ENCODE results near the gene ITPA. TPM values are rescaled to one million over a fixed set of nuclear protein-coding genes. Genes with fewer than 3 reads are reported as not detected.

Gene ITPA
- total and polyA plus RNA-seq, 12 donors = 15.8 to 53.6 (median 22.9) TPM

DNA sequence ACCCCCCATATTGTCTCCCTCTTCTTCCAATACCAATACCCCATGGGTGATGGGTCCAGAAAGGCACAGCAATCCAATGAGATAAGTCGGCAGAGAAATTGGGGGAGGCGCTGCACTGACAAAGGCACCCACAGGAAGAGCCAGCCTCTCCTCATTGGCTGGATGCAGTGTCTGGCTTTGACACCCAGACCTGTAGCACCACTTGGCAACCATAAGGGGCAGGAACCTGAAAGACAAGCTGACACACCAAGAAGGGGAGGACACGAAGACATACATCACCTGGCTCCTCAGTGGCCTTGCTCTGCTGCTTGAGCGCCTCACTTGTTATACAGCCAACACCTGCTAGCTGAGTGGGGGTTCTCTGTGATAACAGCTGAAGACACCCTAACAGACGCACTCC, 49.1 kb downstream of the ITPA start:
- Histone ChIP-seq H3K4me1 (no peaks in the 10 kb centered on the region), H3K9me3 (no peaks in the 10 kb centered on the region), H3K4me3 (no peak overlapping the region), H3K36me3 (peaks cover 1 to 100% (median 63%) of the 10 kb centered on the region in 9 donors), H3K27me3 (no peaks in the 10 kb centered on the region), H3K27ac (no peak overlapping the region)
- no peak for ATAC-seq
- DNase-seq = no peak
- WGBS, 2 donors = 89 to 90% methylated on average over 5 of the region's 5 CpGs
- intact Hi-C loops (cut with DNase I) = no loop called here
- no peak for TF ChIP-seq CTCF (IDR thresholded peaks at IDR 0.05)

GRCh38 chr20:3262566-3262965, 53.3 kb downstream of the ITPA start:
- TF ChIP-seq CTCF (IDR thresholded peaks at IDR 0.05) = no peak
- H3K27ac ChIP-seq = no peak overlapping the region
- H3K36me3 ChIP-seq = peaks cover 0 to 100% (median 59%) of the 10 kb centered on the region in 9 donors
- H3K9me3 ChIP-seq = no peaks in the 10 kb centered on the region
- DNase-seq (no peak), ATAC-seq (no peak)
- H3K4me1 ChIP-seq = no peaks in the 10 kb centered on the region
- H3K4me3 ChIP-seq = no peak overlapping the region
- intact Hi-C loops (cut with DNase I) = no loop called here
- H3K27me3 ChIP-seq = no peaks in the 10 kb centered on the region

DNA sequence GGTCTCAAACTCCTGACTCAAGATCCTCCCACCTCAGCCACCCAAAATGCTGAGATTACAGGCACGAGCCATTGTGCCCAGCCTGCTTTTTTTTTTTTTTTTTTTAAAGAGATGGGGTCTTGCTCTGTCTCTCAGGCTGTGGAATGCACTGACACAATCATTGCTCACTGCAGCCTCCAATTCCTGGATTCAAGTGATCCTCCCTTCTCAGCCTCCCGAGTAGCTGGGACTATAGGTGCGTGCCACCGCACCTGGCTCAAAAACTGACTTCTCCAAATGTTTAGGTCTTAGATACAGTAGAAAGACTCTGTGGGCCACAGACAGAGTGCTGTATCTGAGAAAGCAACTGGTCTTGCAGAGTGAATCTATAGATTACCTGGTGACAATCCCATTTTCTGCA, 60.8 kb downstream of the ITPA start:
- H3K9me3 ChIP-seq = no peaks in the 10 kb centered on the region
- 97 to 98% methylated on average over 4 of the region's 4 CpGs for WGBS, 2 donors
- ATAC-seq (no peak), DNase-seq (no peak)
- peaks cover 0 to 100% (median 35%) of the 10 kb centered on the region in 9 donors for H3K36me3 ChIP-seq
- no peak overlapping the region for H3K4me3 ChIP-seq
- no peak overlapping the region for H3K27ac ChIP-seq
- no peaks in the 10 kb centered on the region for H3K27me3 ChIP-seq
- peaks cover 0 to 5% (median 0%) of the 10 kb centered on the region in 9 donors for H3K4me1 ChIP-seq
- intact Hi-C loops (cut with DNase I) = no loop called here
- no peak for TF ChIP-seq CTCF (IDR thresholded peaks at IDR 0.05)

DNA sequence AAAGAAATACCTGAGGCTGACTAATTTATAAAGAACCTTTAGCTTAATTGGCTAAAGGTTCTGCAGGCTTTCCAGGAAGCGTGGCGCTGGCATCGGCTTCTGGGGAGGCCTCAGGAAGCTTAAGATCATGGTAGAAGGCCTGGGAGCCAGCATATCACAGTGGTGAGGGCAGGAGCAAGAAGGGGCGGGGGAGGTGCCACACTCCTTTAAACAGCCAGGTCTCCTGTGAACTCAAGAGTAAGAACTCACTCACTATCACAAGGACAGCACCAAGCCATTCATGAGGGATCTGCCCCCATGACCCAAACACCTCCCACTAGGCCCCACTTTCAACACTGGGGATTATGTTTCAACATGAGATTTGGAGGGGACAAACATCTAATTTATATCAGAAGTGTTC, 64.1 kb downstream of the ITPA start:
- ATAC-seq (no peak), DNase-seq (no peak)
- Histone ChIP-seq H3K27ac (no peak overlapping the region), H3K27me3 (no peaks in the 10 kb centered on the region), H3K9me3 (no peaks in the 10 kb centered on the region), H3K4me1 (peaks cover 0 to 20% (median 4%) of the 10 kb centered on the region in 9 donors), H3K4me3 (no peak overlapping the region), H3K36me3 (peaks cover 0 to 100% (median 51%) of the 10 kb centered on the region in 9 donors)
- WGBS, 2 donors = 98 to 99% methylated on average over 4 of the region's 4 CpGs
- intact Hi-C loops (cut with DNase I) = no loop called here
- no peak for TF ChIP-seq CTCF (IDR thresholded peaks at IDR 0.05)

Other genes starting within 250 kb of the ITPA start
- under 1 TPM in 1 of 10 donors, not detected in 9; 0.47 TPM for gene GNRH2, start 165.9 kb upstream of the ITPA start, total RNA-seq
- gene GNRH2, start 165.9 kb upstream of the ITPA start, polyA plus RNA-seq = not detected
- gene MRPS26, start 163.4 kb upstream of the ITPA start, total RNA-seq = 10 to 100 TPM; 39.1 to 60.8 (median 51.5) TPM
- 100 to 1,000 TPM; 115 to 119 TPM for gene MRPS26, start 163.4 kb upstream of the ITPA start, polyA plus RNA-seq
- gene OXT, start 137.9 kb upstream of the ITPA start, total RNA-seq = 1 to 10 TPM in 1 of 10 donors, under 1 TPM in 2, not detected in 7; 0.56 to 1.3 (median 0.59) TPM
- under 1 TPM in 1 of 2 donors, not detected in 1; 0.35 TPM for gene OXT, start 137.9 kb upstream of the ITPA start, polyA plus RNA-seq
- gene AVP, start 124.8 kb upstream of the ITPA start, total RNA-seq = not detected
- not detected for gene AVP, start 124.8 kb upstream of the ITPA start, polyA plus RNA-seq
- gene FASTKD5, start 49.6 kb upstream of the ITPA start, total RNA-seq = 10 to 100 TPM; 22.1 to 32.4 (median 27.9) TPM
- gene FASTKD5, start 49.6 kb upstream of the ITPA start, polyA plus RNA-seq = 10 to 100 TPM in 1 of 2 donors, 1 to 10 TPM in 1; 7.5 to 22.7 TPM
- 1 to 10 TPM; 3.0 to 5.9 (median 4.0) TPM for gene UBOX5, start 49.6 kb upstream of the ITPA start, total RNA-seq
- 1 to 10 TPM; 2.1 to 3.3 TPM for gene UBOX5, start 49.6 kb upstream of the ITPA start, polyA plus RNA-seq
- gene LZTS3, start 35.9 kb upstream of the ITPA start, total RNA-seq = 10 to 100 TPM in 4 of 10 donors, 1 to 10 TPM in 6; 7.1 to 27.0 (median 9.7) TPM
- 1 to 10 TPM; 7.9 to 9.1 TPM for gene LZTS3, start 35.9 kb upstream of the ITPA start, polyA plus RNA-seq
- 10 to 100 TPM; 25.2 to 48.4 (median 29.4) TPM for gene DDRGK1, start 4.8 kb upstream of the ITPA start, total RNA-seq
- 10 to 100 TPM; 31.0 to 77.1 TPM for gene DDRGK1, start 4.8 kb upstream of the ITPA start, polyA plus RNA-seq
- 1 to 10 TPM in 1 of 10 donors, under 1 TPM in 9; 0.06 to 1.6 (median 0.45) TPM for gene SLC4A11, start 29.7 kb downstream of the ITPA start, total RNA-seq
- gene SLC4A11, start 29.7 kb downstream of the ITPA start, polyA plus RNA-seq = under 1 TPM; 0.19 to 0.51 TPM
- 10 to 100 TPM; 15.8 to 32.2 (median 25.2) TPM for gene DNAAF9, start 198.2 kb downstream of the ITPA start, total RNA-seq
- gene DNAAF9, start 198.2 kb downstream of the ITPA start, polyA plus RNA-seq = 10 to 100 TPM in 1 of 2 donors, 1 to 10 TPM in 1; 6.4 to 13.9 TPM

Measured in heart right ventricle (tissue), 16 donors.